Cardiac fibroblast (primary cell): ENCODE data around the gene OR51A4.
"Not testable (repeated sequence)": the region's sequence is repeated elsewhere in the genome, so short reads cannot be mapped to it uniquely, and the experiment has no call there.

ENCODE experiments used
- DNase-seq, 2 donors: peaks; one replicate each; pipeline versions ENCODE4 v3.0.0 to v3.0.0-alpha.2; 2010; ENCODE audit warnings: low read depth in 2 of 2
- H3K4me3 ChIP-seq, 2 donors: replicated peaks in 1 of 2; 1 replicate in 1 of 2; 2 replicates in 1 of 2; pipeline ENCODE4 v1.5.1; 2011; ENCODE audit warnings: low read depth in 2 of 2, low read length in 2 of 2, mild to moderate bottlenecking in 2 of 2, moderate library complexity in 1 of 2
- TF ChIP-seq, protein P1 (sequence below): IDR thresholded peaks from one replicate; pipeline ENCODE4 v1.5.1; 2011; ENCODE audit warnings: low read depth, mild to moderate bottlenecking, low read length, inconsistent platforms

The OR51A4 gene

DNA sequence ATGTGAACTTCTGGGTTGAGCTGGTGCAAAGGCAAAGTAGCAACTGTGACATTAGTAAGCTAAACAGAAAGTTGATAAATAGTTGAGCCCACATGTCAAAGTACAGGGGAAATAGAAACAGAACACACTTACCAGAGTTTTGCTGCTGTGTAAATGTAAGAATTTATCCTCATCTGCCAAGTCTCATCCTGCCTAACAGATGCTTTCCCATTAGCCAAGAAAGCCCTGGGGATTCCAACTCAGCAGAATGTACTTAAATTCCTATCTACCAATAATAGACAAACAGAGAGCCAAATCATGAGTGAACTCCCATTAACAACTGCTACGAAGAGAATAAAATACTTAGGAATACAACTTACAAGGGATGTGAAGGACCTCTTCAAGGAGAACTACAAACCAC is 15.4 kb upstream of the OR51A4 start:
- DNase-seq: no peak
- TF ChIP-seq, protein P1, sequence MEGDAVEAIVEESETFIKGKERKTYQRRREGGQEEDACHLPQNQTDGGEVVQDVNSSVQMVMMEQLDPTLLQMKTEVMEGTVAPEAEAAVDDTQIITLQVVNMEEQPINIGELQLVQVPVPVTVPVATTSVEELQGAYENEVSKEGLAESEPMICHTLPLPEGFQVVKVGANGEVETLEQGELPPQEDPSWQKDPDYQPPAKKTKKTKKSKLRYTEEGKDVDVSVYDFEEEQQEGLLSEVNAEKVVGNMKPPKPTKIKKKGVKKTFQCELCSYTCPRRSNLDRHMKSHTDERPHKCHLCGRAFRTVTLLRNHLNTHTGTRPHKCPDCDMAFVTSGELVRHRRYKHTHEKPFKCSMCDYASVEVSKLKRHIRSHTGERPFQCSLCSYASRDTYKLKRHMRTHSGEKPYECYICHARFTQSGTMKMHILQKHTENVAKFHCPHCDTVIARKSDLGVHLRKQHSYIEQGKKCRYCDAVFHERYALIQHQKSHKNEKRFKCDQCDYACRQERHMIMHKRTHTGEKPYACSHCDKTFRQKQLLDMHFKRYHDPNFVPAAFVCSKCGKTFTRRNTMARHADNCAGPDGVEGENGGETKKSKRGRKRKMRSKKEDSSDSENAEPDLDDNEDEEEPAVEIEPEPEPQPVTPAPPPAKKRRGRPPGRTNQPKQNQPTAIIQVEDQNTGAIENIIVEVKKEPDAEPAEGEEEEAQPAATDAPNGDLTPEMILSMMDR: no peak

DNA sequence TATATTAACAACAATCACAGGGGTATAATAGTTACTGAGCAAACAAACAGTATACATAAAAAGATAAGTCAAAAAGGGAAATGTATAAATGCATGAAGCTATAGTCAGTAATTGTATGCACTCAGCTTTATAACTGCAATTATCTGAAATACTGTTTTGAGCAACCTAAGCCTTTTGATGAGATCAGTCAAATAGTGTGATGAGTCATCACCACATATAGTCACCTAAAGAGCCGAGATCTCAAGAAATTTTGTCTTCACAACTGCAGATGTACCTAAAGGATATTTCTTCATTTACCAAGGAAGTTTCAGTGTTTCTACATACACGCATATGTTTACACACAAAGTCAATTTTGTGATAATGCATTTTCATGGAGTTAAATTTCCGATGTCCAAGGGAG is 13.5 kb upstream of the OR51A4 start:
- no peak overlapping the region for H3K4me3 ChIP-seq
- no peak for DNase-seq
- TF ChIP-seq, protein P1: no peak

More for the DNA sequence above, 15.4 kb upstream of the OR51A4 start:
- no peak overlapping the region for H3K4me3 ChIP-seq

DNA sequence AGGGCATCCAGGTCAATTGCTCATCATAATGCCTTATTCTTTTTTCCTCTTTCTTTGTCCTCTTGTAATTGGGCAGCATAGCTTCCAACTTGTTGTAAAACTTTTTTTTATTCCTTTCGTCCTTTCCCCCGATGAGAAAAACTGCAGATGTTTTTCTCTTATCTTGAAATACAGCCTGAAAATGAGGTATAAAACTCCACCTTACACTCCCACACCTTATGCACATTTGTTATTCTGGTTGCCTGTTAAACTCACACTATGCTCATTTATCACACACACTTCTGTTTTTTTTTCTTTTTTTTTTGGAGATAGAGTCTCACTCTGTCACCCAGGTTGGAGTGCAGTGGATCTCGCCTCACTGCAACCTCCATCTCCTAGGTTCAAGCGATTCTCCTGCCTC is 10.0 kb upstream of the OR51A4 start:
- TF ChIP-seq, protein P1: no peak
- H3K4me3 ChIP-seq: no peak overlapping the region
- DNase-seq: no peak

DNA sequence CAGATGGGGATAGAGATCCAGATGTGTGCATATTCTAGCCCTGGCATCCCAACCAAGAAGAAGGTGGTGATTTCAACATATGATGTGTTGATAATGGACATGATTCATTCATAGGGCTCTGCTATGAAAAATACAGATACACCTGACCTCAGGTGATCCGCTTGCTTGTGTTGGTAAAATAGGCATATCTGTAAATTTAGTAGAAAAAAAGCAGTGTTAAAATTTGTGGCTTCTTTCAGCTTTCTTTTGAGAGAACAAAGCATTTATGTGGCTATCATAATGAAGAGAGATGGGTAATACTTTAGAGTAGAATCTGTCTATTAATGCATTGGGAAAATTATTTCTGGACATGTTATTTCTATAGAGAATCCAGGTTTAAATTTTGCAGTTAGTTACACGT is 8.2 kb upstream of the OR51A4 start, which contains the start of gene OR51A2:
Gene OR51A2 (minus strand): TSS at position 101 of the 400 bp plus-strand sequence. CDS start 0 bp downstream, at position 101.
- DNase-seq, H3K4me3 ChIP-seq: not testable (repeated sequence)

DNA sequence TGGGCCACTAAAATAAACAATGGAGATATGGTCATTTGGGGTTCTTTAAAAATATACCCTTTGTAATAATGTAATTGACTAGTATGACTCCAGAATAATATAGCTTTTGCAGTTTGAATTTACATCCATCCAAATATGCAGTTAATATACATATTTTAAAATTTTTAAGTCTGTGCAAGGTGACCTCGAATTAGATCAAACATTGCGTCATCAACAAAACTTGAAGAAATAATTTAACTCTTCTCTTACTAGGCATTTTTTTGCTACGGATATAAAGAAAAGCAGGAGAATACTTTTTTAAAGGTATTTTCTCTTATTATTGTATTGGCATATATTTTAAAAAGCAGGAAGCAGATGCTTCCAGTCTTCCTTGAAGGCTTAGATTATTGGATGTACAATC is 10.7 kb downstream of the OR51A4 start:
- DNase-seq: no peak
- TF ChIP-seq, protein P1: no peak
- no peak overlapping the region for H3K4me3 ChIP-seq

DNA sequence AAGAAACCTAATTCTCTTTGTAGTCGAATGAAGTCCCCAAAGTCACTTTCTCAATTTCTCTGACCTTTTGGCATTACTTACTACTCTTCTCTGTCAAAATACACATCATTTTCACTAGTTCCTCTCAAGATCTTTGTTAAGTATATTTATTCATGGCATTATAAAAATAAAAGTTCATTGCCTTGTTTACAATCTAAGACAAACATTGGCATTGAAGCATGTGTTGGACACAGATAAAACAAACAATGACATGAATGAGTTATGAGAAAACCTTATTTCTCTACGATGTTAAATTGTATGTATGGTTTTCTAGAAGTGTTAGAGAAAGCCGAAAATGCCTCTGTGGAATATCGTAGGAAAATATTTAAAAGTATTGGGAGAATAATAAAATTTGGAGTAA is 14.7 kb downstream of the OR51A4 start:
- no peak for DNase-seq
- TF ChIP-seq, protein P1: no peak
- no peak overlapping the region for H3K4me3 ChIP-seq

DNA sequence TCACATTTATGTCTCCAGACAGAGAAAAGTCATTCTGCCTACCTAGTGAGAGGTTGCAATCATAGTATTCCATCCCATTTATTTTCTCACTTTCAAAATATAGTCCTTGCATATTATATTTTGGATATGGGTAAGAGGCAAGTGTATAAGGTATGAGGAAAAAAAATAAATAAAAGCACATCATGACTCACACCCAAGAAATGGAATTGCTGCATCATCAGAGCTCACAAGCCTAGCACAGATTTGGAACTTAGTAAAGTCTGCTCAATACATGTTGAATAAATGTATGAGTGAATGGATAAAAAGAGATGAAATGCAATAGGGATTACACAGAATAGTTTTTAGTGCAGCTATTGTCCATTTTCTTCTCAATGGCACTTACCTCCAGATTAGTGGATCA is 20.8 kb downstream of the OR51A4 start:
- TF ChIP-seq, protein P1: no peak
- H3K4me3 ChIP-seq: no peak overlapping the region
- peak in 1 of 2 donors; percentile 35 for DNase-seq
